Ovary (tissue), 3 donors: ENCODE data around the gene CYYR1.

Experiments
- EP300 ChIP-seq: sonication (generic); formaldehyde crosslinking; IDR thresholded peaks from one replicate; pipeline ENCODE4 v1.6.1; 2017; ENCODE audit warnings: antibody characterized with exemption
- POLR2A ChIP-seq: fragments of 450-650 bp; IDR thresholded peaks from one replicate; pipeline ENCODE4 v1.6.1; 2017; ENCODE audit warnings: antibody characterized with exemption, mild to moderate bottlenecking, moderate library complexity
- TF ChIP-seq, protein P1 (sequence below), 3 donors: fragments of 450-650 bp in 2 of 3; fragments of 200-600 bp in 1 of 3; IDR thresholded peaks; one replicate each; pipeline versions ENCODE4 v1.5.1 to v1.8.0; 2016 to 2022; ENCODE audit warnings: antibody characterized with exemption in 3 of 3, mild to moderate bottlenecking in 1 of 3
- donor health status: DM: no; HTN: no; CAD: no.

DNA sequence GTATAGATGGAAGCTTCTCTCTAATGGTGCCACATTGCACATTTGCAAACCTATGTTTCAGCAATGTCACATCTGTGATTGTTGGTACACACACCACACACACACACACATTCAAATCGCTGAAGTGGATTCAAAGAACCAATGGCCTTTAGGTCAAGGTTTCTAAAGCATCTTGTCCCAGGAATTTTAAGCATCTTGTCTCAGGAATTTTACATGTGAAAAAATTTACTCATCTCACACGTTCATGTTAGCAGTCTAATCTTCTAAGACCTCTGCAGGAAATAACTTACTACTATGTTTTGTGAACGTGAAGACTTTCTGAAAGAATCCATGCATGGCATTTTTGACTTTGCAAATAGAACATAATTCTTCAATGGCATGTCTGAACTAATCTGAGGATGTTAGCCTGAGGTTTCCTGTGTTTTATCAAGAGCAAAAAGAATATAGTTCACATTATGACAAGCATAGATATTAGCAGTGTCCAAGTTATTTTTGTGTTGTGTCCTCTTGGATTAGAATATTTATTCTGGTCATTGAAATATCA lies 125.1 kb downstream of the CYYR1 start:
- TF ChIP-seq POLR2A (no peak), EP300 (no peak)
- TF ChIP-seq, protein P1, sequence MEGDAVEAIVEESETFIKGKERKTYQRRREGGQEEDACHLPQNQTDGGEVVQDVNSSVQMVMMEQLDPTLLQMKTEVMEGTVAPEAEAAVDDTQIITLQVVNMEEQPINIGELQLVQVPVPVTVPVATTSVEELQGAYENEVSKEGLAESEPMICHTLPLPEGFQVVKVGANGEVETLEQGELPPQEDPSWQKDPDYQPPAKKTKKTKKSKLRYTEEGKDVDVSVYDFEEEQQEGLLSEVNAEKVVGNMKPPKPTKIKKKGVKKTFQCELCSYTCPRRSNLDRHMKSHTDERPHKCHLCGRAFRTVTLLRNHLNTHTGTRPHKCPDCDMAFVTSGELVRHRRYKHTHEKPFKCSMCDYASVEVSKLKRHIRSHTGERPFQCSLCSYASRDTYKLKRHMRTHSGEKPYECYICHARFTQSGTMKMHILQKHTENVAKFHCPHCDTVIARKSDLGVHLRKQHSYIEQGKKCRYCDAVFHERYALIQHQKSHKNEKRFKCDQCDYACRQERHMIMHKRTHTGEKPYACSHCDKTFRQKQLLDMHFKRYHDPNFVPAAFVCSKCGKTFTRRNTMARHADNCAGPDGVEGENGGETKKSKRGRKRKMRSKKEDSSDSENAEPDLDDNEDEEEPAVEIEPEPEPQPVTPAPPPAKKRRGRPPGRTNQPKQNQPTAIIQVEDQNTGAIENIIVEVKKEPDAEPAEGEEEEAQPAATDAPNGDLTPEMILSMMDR (IDR thresholded peaks at IDR 0.05) = no peak
